Thoracic aorta (tissue), 2 donors: ENCODE data around the gene GLA. TPM values are rescaled to one million over a fixed set of nuclear protein-coding genes. Genes with fewer than 3 reads are reported as not detected.

Experiments
- ATAC-seq: fragments of 150-250 bp; one replicate; pipeline ENCODE4 v1.8.0; 2017; ENCODE audit warnings: low read depth; ENCODE audit not compliant: insufficient number of reproducible peaks, low FRiP score
- DNase-seq: peaks from one replicate; pipeline ENCODE4 v3.0.0-alpha.2; 2020; ENCODE audit warnings: low spot score
- H3K27ac ChIP-seq, 2 donors: fragments of 200-600 bp; sonication (generic); 1 replicate in 1 of 2; 2 replicates in 1 of 2; pipeline ENCODE4 v1.5.1; 2016; ENCODE audit warnings: mild to moderate bottlenecking in 2 of 2, moderate library complexity in 2 of 2
- H3K27me3 ChIP-seq: fragments of 200-600 bp; sonication (generic); replicated peaks from 2 replicates; pipeline ENCODE4 v1.6.0; 2016; ENCODE audit warnings: mild to moderate bottlenecking; ENCODE audit not compliant: insufficient read depth
- H3K36me3 ChIP-seq: fragments of 200-600 bp; sonication (generic); one replicate; pipeline ENCODE4 v1.5.1; 2016
- H3K4me1 ChIP-seq, 2 donors: fragments of 200-600 bp; sonication (generic); 1 replicate in 1 of 2; 2 replicates in 1 of 2; pipeline versions ENCODE4 v1.5.1 to v1.6.0; 2016; ENCODE audit warnings: low read depth in 2 of 2, mild to moderate bottlenecking in 1 of 2; ENCODE audit not compliant: control insufficient read depth in 1 of 2
- H3K4me3 ChIP-seq: fragments of 200-600 bp; sonication (generic); 2 replicates; pipeline ENCODE4 v1.5.1; 2016; ENCODE audit warnings: mild to moderate bottlenecking
- H3K9me3 ChIP-seq: fragments of 200-600 bp; sonication (generic); 2 replicates; pipeline ENCODE4 v1.5.1; 2016
- total RNA-seq, 2 donors: library from RNA; depleted of rRNA; stranded (reverse); fragments of >200 nt; gene quantifications; one replicate each; pipeline versions ENCODE4 v1.1.0 to v1.2.3, GENCODE V29; 2016
- TF ChIP-seq, protein P1 (sequence below): fragments of 200-600 bp; sonication (generic); IDR thresholded peaks from one replicate; pipeline ENCODE4 v1.5.1; 2019; ENCODE audit warnings: antibody characterized with exemption

Gene GLA
- total RNA-seq: 10 to 100 TPM; 17.6 to 23.2 TPM

DNA sequence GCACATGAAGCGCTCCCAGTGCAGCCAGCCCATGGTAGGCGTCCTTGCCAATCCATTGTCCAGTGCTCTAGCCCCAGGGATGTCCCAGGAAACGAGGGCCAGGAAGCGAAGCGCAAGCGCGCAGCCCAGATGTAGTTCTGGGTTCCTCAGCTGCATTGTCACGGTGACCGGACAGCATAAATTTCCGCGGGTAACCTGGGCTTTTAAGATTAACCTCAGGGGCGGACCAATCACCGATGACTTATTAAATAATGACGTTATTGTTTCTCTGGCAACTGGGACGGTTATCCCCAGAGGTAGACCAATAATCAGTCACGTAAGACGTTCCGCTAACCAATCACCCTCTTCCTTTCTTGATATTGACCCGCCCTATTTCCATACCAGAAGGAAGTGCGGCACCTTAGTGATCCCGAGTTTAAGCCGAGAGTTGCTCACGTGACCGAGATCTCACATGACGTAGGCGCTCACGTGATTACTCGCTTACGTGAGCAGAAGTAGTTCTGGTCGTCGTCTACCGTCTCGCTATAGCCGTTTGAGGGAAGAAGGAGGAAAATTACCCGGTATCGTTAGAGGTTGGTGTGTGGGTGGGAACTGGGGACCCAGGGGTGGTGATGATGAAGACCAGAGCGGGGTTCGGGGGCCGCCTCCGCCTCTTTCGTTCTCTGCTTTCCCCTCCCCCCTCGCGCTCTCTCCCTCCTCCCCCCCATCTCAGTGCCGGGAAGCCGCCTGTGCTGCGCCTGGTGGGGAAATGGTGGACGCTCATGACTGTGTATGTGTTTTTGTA is at the start of gene GLA, which contains the start of gene HNRNPH2:
TSS of gene GLA (minus strand) at position 178 of the 784 bp plus-strand sequence. CDS start at position 156, 22 bp downstream.
TSS of gene HNRNPH2 (plus strand) at position 475 of the 784 bp plus-strand sequence. CDS start 3,767 bp downstream, outside the sequence.
- peaks cover 5% of the 10 kb centered on the region for H3K36me3 ChIP-seq
- TF ChIP-seq, protein P1, sequence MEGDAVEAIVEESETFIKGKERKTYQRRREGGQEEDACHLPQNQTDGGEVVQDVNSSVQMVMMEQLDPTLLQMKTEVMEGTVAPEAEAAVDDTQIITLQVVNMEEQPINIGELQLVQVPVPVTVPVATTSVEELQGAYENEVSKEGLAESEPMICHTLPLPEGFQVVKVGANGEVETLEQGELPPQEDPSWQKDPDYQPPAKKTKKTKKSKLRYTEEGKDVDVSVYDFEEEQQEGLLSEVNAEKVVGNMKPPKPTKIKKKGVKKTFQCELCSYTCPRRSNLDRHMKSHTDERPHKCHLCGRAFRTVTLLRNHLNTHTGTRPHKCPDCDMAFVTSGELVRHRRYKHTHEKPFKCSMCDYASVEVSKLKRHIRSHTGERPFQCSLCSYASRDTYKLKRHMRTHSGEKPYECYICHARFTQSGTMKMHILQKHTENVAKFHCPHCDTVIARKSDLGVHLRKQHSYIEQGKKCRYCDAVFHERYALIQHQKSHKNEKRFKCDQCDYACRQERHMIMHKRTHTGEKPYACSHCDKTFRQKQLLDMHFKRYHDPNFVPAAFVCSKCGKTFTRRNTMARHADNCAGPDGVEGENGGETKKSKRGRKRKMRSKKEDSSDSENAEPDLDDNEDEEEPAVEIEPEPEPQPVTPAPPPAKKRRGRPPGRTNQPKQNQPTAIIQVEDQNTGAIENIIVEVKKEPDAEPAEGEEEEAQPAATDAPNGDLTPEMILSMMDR: no peak
- H3K4me3 ChIP-seq: peak within 1 kb of the TSS; percentile 83
- ATAC-seq: peak; percentile 100
- no peaks in the 10 kb centered on the region for H3K9me3 ChIP-seq
- DNase-seq: peak; percentile 79
- H3K4me1 ChIP-seq: peaks cover 5 to 12% of the 10 kb centered on the region in 2 donors
- H3K27me3 ChIP-seq: no peaks in the 10 kb centered on the region
- peak within 1 kb of the TSS; percentile 77 to 83 for H3K27ac ChIP-seq

DNA sequence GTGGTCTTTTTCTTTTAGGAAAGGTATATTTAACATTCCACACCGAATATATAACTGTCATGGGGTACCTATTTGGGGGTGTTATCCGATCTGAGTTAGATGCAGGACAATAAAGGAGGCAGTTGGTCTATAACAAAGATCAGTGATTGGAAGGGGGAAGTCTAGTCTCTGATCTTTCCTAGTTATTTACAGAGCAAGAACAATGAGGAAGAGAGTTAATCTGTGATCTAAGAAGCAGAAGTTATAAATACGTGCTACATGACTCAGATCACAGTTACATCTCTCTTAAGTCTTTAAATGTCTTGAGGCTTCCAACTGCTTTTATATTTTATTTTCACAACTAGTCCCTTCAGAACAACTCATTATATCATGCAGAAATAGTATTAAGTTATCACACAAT is 44.3 kb upstream of the GLA start:
- Histone ChIP-seq H3K9me3 (no peaks in the 10 kb centered on the region), H3K4me3 (no peak overlapping the region), H3K4me1 (no peaks in the 10 kb centered on the region), H3K36me3 (peaks cover 9% of the 10 kb centered on the region), H3K27ac (no peak overlapping the region), H3K27me3 (no peaks in the 10 kb centered on the region)
- ATAC-seq (no peak), DNase-seq (no peak)
- TF ChIP-seq, protein P1: no peak

DNA sequence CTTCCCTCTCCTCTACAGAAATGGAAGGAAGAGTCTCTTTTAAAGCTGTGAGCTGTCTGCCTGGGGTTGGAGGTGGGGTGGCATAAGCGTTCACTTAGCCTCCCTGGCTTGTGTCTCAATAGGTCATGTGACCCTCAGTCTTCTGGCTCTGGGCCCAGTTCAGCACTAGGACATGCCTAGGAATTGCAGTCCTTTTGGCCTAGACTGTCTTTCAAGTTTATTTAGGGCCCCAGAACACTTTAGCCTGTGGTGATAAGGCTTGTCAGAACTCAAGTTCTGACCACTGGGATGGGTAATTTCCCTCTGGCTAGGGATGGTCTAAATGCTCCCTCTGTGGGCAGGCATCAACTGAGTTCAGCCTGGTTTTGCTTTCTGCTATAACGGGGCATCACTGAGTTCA is 43.2 kb upstream of the GLA start:
- no peaks in the 10 kb centered on the region for H3K4me1 ChIP-seq
- ATAC-seq: no peak
- DNase-seq: no peak
- H3K27me3 ChIP-seq: no peaks in the 10 kb centered on the region
- TF ChIP-seq, protein P1: no peak
- peaks cover 9% of the 10 kb centered on the region for H3K36me3 ChIP-seq
- no peaks in the 10 kb centered on the region for H3K9me3 ChIP-seq
- no peak overlapping the region for H3K4me3 ChIP-seq
- no peak overlapping the region for H3K27ac ChIP-seq

DNA sequence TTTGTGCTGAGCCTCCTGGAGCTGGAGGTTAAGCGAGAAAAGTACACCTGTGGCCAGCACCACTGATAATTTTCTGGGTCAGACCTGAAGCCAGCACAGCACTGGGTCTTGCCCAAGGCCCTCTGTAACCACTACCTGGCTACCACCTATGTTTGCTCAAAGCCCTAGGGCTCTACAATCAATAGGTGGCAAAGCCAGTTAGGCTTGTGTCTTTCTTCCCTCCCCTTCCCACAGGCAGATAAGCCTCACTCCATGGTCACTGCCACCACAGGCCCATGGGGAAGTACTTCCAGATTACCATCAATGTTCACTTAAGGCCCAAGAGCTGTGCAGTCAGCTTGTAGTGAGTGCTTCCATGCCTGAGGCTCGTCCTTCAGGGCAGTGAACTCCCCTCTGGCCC is 42.4 kb upstream of the GLA start:
- DNase-seq (no peak), ATAC-seq (no peak)
- no peak overlapping the region for H3K4me3 ChIP-seq
- TF ChIP-seq, protein P1: no peak
- H3K27ac ChIP-seq: no peak overlapping the region
- no peaks in the 10 kb centered on the region for H3K9me3 ChIP-seq
- no peaks in the 10 kb centered on the region for H3K4me1 ChIP-seq
- H3K36me3 ChIP-seq: peaks cover 9% of the 10 kb centered on the region
- H3K27me3 ChIP-seq: no peaks in the 10 kb centered on the region

DNA sequence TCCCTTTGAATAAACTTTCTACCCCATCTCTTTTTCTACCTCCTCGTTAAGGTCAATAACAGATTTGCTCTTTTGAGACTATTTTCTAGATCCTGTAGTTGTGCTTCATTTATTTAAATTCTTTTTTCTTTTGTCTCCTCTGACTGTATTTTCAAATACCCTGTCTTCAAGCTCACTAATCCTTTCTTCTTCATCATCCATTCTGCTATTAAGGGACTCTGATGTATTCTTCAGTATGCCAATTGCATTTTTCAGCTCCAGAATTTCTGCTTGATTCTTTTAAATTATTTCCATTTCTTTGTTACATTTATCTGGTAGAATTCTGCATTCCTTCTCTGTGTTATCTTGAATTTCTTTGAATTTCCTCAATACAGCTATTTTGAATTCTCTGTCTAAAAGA is 41.6 kb upstream of the GLA start:
- Histone ChIP-seq H3K4me3 (no peak overlapping the region), H3K4me1 (no peaks in the 10 kb centered on the region), H3K27ac (no peak overlapping the region), H3K9me3 (no peaks in the 10 kb centered on the region), H3K27me3 (no peaks in the 10 kb centered on the region), H3K36me3 (peaks cover 9% of the 10 kb centered on the region)
- no peak for DNase-seq
- TF ChIP-seq, protein P1: no peak
- ATAC-seq: no peak
